Ishikawa (cell line): ENCODE measurements around the gene RPL31.

Source experiments
- CEBPB ChIP-seq: IDR thresholded peaks from 2 replicates; pipeline ENCODE4 v1.6.1; 2012
- CREB1 ChIP-seq: IDR thresholded peaks from 2 replicates; pipeline ENCODE4 v1.6.1; 2012; ENCODE audit warnings: low read depth
- EGR1 ChIP-seq: IDR thresholded peaks from 2 replicates; pipeline ENCODE4 v1.6.1; 2012
- EP300 ChIP-seq: IDR thresholded peaks from 2 replicates; pipeline ENCODE4 v1.6.1; 2012; ENCODE audit warnings: borderline replicate concordance
- FOXM1 ChIP-seq: IDR thresholded peaks from 2 replicates; pipeline ENCODE4 v1.6.1; 2012; ENCODE audit warnings: low read depth, borderline replicate concordance
- NFIC ChIP-seq: IDR thresholded peaks from 2 replicates; pipeline ENCODE4 v1.6.1; 2012
- RAD21 ChIP-seq: IDR thresholded peaks from 2 replicates; pipeline ENCODE4 v1.6.1; 2012; ENCODE audit warnings: low read depth
- TAF1 ChIP-seq: IDR thresholded peaks from 2 replicates; pipeline ENCODE4 v1.6.1; 2012; ENCODE audit warnings: low read depth, mild to moderate bottlenecking
- TCF12 ChIP-seq: IDR thresholded peaks from 2 replicates; pipeline ENCODE4 v1.6.1; 2012; ENCODE audit warnings: low read depth
- TEAD4 ChIP-seq: IDR thresholded peaks from 2 replicates; pipeline ENCODE4 v1.6.1; 2012
- YY1 ChIP-seq: IDR thresholded peaks from 2 replicates; pipeline ENCODE4 v1.6.1; 2012; ENCODE audit warnings: low read depth
- ZBTB7A ChIP-seq: IDR thresholded peaks from 2 replicates; pipeline ENCODE4 v1.6.1; 2012; ENCODE audit warnings: low read depth
- TF ChIP-seq, protein P1 (sequence below): IDR thresholded peaks from 2 replicates; pipeline ENCODE4 v1.6.1; 2012; ENCODE audit warnings: low read depth, mild to moderate bottlenecking
- TF ChIP-seq, protein P2 (sequence below): IDR thresholded peaks from 2 replicates; pipeline ENCODE4 v1.6.1; 2012
- TF ChIP-seq, protein P3 (sequence below): IDR thresholded peaks from 2 replicates; pipeline ENCODE4 v1.6.1; 2012

Gene RPL31

DNA sequence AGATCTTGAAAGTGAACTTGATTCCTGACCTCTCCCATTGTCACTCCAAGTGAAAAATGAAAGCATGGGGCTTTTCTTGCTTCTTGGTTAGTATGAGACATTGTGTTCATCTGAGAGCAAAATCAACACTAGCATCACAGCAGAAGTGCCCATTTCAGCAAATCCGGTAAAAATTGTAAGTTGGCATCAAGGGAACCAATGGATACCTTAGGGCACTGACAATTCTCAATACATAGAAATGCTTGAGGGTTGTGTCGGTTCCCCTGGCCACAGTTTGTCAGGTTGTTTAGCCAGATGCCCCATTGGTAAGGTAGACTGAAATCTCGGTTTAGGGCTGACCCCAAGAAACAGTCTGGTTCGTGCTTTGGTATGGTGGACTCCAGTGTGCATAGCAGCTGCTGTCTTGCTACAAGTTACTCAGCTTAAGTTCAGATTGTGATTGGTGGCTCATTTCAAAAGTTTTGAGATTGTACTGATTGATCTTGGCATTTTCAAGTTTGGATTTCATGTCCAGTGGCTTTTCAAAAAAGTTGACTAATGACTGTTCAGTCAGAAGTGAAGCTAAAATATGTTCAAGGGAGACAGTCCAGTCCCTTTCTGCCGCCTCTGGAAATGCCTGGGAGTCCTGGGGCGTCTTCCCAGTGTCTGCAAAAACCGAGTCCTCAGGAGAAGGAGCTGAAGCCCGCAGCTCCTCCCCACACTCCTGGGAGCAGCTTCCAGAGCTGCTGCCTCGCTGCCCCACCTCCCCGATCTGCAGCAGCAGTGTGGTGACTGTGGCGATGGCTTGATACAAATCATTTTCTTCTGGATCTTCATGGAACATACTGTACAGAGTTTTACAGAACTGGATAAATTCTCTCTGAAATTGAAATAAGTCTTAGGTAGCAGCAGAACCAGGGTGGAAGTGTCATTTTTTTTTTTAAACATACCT, 5.6 kb downstream of the RPL31 start:
- TF ChIP-seq CREB1 (no peak), CEBPB (no peak), TCF12 (no peak), EP300 (no peak), NFIC (no peak)
- TF ChIP-seq, protein P1, sequence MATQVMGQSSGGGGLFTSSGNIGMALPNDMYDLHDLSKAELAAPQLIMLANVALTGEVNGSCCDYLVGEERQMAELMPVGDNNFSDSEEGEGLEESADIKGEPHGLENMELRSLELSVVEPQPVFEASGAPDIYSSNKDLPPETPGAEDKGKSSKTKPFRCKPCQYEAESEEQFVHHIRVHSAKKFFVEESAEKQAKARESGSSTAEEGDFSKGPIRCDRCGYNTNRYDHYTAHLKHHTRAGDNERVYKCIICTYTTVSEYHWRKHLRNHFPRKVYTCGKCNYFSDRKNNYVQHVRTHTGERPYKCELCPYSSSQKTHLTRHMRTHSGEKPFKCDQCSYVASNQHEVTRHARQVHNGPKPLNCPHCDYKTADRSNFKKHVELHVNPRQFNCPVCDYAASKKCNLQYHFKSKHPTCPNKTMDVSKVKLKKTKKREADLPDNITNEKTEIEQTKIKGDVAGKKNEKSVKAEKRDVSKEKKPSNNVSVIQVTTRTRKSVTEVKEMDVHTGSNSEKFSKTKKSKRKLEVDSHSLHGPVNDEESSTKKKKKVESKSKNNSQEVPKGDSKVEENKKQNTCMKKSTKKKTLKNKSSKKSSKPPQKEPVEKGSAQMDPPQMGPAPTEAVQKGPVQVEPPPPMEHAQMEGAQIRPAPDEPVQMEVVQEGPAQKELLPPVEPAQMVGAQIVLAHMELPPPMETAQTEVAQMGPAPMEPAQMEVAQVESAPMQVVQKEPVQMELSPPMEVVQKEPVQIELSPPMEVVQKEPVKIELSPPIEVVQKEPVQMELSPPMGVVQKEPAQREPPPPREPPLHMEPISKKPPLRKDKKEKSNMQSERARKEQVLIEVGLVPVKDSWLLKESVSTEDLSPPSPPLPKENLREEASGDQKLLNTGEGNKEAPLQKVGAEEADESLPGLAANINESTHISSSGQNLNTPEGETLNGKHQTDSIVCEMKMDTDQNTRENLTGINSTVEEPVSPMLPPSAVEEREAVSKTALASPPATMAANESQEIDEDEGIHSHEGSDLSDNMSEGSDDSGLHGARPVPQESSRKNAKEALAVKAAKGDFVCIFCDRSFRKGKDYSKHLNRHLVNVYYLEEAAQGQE = no peak

DNA sequence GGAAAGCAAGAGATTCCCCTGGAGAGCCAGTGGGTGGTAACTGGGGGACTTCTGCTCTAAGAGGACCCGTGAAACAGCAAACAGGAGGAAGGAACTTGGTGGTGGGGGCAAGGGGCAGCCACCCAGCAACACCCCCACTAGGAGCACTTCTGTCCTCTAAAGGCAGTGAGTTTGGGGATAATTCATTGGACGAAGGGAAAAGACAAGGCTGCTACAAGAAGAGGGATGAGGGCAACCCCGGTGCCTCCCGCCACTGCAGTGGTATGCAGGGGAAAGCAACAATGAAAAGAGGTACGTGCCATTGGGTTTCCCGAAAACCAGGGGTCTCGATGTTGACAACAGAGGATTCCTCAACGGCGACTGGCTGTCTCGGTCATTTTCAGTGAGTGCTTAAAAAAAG, 9.1 kb downstream of the RPL31 start:
- TF ChIP-seq EGR1 (no peak), FOXM1 (no peak), ZBTB7A (no peak)

DNA sequence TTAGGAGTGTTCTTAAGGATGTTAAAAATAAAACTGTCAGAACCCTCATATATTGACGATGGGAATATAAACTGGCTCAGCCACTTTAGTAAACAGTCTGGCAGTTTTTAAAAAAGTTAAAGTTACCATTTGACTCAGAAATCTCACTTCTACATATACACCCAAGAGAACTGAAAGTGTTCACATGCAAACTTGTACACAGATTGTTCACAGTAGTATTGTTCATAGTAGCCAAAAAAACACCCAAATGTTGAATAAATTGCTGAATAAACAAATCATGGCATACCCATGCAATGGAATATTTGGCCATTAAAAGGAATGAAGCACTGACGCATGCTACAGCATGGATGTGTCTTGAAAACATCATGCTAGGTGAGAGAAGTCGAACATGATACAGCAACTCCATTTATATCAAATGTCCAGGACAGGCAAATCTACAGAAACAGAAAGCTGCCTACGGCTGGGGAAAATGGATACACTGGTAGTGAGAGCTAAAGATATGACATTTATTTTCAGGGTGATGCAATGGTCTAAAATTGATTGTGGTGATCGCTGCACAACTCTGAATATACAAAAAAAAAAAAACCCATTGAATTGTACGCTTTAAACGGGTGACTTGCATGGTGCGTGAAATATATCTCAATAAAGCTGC, 10.1 kb downstream of the RPL31 start:
- TF ChIP-seq ZBTB7A (no peak), CREB1 (no peak), TAF1 (no peak), TCF12 (no peak), NFIC (no peak)
- TF ChIP-seq, protein P2, sequence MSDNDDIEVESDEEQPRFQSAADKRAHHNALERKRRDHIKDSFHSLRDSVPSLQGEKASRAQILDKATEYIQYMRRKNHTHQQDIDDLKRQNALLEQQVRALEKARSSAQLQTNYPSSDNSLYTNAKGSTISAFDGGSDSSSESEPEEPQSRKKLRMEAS = no peak
- TF ChIP-seq, protein P1 = no peak
- TF ChIP-seq, protein P3, sequence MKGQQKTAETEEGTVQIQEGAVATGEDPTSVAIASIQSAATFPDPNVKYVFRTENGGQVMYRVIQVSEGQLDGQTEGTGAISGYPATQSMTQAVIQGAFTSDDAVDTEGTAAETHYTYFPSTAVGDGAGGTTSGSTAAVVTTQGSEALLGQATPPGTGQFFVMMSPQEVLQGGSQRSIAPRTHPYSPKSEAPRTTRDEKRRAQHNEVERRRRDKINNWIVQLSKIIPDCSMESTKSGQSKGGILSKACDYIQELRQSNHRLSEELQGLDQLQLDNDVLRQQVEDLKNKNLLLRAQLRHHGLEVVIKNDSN = no peak

DNA sequence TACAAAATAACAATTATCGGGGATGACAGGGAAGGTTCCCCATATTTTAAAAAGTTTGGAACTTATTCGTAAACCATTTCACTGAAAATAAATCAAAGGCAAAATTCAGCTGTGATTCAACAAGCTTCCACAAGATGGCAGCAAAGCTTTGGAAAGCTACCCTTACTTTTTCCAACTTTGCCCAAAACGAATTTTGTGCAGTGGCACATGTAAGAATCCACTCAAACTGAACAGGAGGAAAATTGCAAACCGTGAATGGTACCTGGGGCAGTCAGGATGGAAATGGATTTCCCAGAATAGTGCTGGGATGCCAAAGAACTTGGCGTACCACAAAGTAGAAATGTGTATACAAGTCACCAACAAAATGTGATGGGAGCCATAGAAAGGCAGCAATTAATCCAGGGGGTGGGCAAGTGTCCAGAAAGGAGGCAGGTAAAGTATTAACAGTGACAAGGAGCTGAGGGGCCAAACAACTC, 10.7 kb downstream of the RPL31 start:
- no peak for TF ChIP-seq ZBTB7A
- no peak for TF ChIP-seq EGR1
- no peak for TF ChIP-seq NFIC
- no peak for TF ChIP-seq TEAD4
- peak; percentile 76 for TF ChIP-seq RAD21
- TF ChIP-seq YY1 = no peak

DNA sequence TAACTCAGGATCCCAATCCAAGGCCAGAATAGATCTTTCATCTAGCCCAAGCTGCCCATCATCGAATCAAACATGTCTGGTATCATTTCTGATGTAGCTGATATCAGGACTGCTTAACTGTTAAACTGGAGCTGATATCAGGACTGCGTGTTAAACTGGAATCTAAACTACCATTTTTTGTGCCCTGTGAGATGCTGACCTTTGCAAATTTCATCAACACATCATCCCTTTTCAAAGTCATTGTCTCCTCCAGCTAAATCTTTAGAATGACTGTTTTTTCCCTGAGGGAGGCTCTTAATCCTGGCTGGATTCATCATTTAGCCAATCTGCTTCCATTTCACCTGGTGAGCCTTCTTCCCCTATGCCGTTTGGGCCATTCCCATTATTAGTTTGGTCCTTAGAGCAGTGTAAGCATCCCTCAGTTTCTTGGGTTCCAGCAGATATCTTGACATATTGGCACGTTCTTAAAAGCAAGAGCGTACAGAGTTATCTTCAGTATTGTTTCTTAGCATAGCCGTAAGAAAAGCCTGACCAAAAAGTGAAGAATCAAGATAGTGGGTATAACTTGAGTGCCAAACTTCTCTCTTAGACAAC, 12.3 kb downstream of the RPL31 start:
- TF ChIP-seq TAF1 (no peak), RAD21 (no peak), TEAD4 (no peak), NFIC (no peak), CEBPB (no peak), YY1 (no peak), EGR1 (no peak), FOXM1 (no peak), TCF12 (no peak), EP300 (no peak)
- TF ChIP-seq, protein P1 = no peak
- TF ChIP-seq, protein P3 = no peak
- TF ChIP-seq, protein P2 = no peak
